Limb (tissue), 2 donors: ENCODE measurements around the gene PNMA1.
"Not testable (repeated sequence)": the region's sequence is repeated elsewhere in the genome, so short reads cannot be mapped to it uniquely, and the experiment has no call there.

ENCODE experiments used
- DNase-seq, 2 donors: peaks; one replicate each; pipeline ENCODE4 v3.0.0-alpha.2; 2016; ENCODE audit errors: extremely low spot score in 2 of 2

Gene PNMA1

GRCh38 chr14:73717711-73718417, 3.7 kb upstream of the PNMA1 start:
- peak in 1 of 2 donors; percentile 71 for DNase-seq

DNA sequence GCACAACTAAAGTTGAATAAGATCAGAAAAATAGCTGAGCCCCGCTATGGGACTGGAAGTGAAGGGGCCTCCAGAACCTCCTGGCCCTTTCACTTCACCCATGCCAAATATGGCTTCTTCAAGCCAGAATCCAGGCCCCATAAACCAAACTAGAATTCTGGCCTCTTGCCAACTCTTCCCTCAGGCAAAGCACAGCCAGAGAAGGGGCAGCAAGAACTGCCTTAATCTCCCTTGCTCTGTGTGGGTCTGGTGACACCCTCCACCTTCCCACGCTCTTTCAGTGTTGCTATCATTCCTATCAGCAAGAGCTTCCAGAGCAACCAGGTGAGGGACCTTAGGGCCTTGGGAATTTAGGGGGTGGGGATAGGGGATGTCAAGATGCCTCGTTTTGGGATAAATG, 3.1 kb upstream of the PNMA1 start:
- peak in 1 of 2 donors; percentile 56 for DNase-seq

DNA sequence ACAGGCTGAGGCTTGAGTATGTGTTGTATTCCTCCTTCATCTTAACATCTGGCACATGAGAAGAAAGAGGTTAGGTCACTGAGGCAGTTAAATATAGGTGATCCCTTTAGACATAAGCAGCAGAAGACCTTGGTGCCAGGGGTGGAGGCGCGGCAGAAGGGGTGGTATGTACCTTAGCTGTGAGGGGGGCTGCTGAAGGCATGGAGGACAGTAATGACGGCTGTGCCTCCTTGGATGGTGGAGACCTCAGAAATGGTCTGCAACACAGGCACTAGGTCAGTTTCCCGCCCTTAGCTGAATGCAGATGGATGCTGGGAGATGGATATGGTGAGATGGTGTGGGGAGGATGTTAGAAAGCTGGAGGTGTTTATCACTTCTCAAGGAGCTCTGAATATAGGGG, 1.5 kb upstream of the PNMA1 start:
- no peak for DNase-seq

GRCh38 chr14:73714656-73715081, 485 bp upstream of the PNMA1 start:
- DNase-seq = no peak

DNA sequence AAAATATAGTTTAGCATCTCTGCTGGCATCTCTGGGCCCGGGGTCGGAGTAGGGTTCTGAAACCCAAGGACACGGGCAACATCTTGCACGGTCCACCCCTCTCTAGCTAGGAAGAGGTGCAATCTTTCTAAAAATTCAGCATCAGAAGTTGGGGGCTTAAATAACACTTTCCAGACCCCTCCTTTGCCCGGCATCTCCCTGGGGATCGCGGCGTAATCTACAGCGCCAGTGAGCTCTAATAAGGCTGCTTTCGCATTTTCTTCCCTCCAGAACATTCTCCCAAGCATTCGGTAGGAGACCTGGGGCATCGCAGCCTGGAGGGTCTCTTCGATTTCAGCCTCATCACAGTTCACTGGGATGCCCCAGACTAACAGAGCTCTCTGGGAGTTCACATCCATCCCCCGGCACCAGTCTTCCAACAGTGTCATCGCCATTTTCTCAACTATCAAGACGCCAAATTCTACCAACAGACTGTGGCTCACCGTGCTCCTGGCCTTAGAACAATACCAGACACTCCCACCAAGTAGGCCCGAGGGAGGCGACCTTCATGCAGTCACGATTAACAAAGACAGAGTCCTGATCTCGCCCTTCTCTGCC, 880 bp downstream of the PNMA1 start:
- DNase-seq = peak in 1 of 2 donors; percentile 66

- peak in 1 of 2 donors; percentile 46 for DNase-seq
Measured at GRCh38 chr14:73712540-73713180, 1.5 kb downstream of the PNMA1 start.

DNA sequence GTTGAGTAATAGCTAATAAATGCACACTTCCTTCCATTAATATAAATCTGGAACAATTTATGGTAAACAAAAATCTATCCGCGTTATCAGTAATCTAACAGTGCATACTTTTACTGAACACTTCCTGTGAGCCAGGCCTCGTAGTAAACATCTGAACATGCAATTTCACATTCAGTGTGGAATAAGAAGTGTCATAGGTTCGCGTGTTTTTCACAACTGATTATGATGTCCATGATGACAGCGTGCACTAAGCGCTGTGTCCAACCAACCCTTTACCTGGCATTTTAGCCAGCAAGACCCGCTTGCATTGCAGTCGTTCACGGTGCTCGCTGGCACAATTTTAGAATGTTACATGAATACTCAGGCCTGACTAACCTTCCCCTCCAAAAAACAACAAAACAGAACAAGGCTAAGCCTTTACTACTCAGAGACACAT, 2.1 kb downstream of the PNMA1 start:
- no peak for DNase-seq

- DNase-seq = no peak
Measured at GRCh38 chr14:73710737-73711136, 3.4 kb downstream of the PNMA1 start.

GRCh38 chr14:73709904-73710469, 4.2 kb downstream of the PNMA1 start:
- DNase-seq = no peak

- DNase-seq = not testable (repeated sequence)
Measured at GRCh38 chr14:73708076-73708475, 6.1 kb downstream of the PNMA1 start.

DNA sequence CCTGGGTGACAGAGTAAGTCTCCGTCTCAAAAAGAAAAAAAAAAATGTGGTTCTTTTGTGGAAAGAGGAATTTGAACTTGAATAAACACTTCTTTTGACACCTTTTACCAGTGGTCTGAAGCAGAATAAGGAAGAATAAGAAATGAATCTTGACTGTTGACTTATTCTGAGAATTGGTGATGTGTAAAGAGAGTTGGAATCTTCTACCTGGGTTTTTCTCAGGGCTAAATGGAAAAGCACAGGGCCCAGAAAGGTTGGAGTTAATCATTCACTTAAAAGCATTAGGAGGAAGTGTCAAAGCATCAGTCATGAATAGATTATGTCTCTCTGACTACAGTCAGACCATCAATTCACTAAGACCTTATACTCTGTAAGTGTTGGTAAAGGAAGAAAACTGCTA, 13.9 kb downstream of the PNMA1 start:
- no peak for DNase-seq

- DNase-seq = no peak
Measured at GRCh38 chr14:73696466-73697400, 17.5 kb downstream of the PNMA1 start.

- DNase-seq = no peak
Measured at GRCh38 chr14:73695997-73696396, 18.2 kb downstream of the PNMA1 start.

GRCh38 chr14:73695082-73695481, 19.1 kb downstream of the PNMA1 start:
- no peak for DNase-seq

GRCh38 chr14:73694083-73694482, 20.1 kb downstream of the PNMA1 start:
- DNase-seq = no peak

DNA sequence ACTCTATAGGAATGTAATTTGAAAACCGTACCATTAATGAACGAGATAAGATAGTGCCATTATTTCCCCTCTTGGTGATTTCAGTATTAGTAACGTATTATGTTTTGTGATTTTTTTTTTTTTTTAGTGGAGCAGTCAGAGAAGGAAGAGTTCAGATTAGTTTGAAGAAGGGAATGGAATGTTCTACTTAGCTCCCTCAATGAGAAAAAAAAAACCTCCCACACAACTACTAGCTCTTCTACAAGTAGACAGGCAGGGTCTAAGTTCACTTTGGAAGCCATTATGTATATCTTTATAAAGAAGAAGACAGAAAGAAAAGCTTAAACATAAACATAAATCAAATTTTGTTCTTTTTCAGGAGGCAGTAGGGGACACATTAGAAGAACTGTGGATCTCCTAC, 27.3 kb downstream of the PNMA1 start:
- DNase-seq = no peak

DNA sequence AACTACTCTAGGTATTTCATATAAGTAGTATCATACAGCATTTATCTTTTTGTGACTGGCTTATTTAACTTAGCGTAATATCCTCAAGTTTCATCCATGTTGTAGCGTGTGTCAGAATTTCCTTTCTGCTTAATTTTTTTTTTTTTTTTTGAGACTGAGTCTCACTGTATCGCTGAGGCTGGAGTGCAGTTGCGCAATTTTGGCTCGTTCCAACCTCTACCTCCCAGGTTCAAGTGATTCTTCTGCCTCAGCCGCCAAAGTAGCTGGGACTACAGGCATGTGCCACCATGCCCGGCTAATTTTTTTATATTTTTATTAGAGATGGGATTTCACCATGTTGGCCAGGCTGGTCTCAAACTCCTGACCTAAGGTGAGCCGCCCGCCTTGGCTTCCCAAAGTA, 28.9 kb downstream of the PNMA1 start:
- DNase-seq = no peak

- DNase-seq = no peak
Measured at GRCh38 chr14:73684627-73685026, 29.6 kb downstream of the PNMA1 start.

DNA sequence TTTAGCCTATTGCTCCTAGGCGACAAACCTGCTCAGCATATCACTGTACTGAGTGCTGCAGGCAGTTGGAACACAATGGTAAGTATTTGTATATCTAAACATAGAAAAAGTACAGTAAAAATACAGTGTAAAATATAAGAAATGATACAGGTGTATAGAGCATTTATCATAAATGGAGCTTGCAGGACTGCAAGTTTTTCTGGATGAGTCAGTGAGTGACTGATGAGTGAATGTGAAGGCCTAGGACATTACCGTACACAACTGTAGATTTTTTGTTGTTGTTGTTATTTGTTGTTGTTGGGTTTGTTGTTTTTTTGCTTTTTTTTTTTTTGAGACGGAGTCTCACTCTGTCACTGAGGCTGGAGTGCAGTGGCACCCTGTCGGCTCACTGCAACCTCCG, 33.4 kb downstream of the PNMA1 start:
- no peak for DNase-seq

GRCh38 chr14:73678698-73679097, 35.5 kb downstream of the PNMA1 start:
- DNase-seq = no peak

DNA sequence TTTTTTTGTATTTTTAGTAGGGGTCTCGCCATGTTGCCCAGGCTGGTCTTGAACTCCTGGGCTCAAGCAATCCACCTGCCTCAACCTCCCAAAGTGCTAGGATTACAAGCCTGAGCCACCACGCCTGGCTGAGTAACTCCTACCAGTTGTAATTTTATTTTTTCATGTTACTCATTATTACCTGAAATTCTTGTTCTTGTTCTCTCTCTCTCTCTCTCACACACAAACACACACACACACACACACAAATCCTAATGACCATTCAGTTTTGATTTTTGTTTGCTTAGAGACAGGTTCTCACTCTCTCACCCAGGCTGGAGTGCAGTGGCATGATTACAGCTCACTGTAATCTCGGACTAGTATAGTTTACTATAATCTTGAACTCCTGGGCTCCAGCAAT, 39.2 kb downstream of the PNMA1 start:
- DNase-seq = no peak
